ENCODE data around the gene USP32. TPM values are rescaled to one million over a fixed set of nuclear protein-coding genes. Genes with fewer than 3 reads are reported as not detected.

Gene USP32
- total and polyA plus RNA-seq, 2 donors (not counting 3 experiments of a cell fraction or from before 2014, with no cell fraction given) = 15.7 to 52.9 TPM

DNA sequence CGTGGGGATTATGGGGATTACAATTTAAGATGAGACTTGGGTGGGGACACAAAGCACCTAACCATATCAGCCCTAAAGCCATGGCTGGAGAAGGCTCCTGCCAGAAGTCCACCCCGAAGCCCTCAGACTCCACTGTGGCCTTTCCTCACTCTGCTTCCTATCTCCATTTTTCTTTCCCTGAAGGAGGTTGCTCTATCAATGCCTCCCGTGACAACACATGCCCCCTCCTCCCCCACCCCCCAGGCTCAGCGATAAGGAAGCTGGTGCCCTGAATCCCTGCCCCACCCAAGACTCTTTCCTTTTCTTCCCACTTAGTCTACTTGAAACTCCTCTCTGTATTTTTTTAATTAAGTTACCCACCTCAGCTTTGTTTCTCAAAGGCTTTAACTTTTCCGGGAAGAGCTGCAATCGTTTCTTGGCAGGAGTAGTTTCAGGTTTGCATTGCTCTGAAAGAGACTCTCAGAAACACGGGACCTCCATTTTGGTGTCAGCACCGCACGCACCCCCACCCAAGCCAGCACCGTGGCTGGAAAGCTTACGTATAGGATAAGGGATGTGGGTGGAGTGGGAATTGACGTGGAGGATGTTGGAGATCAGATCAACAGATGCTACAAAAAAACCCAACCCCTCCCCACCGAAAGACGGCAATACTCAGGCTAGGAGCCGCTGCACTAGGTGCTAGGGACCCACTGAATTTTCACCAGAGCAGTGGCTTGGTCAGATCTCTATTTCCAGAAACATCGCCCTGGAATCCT lies 257.4 kb downstream of the USP32 start:
- dilution Hi-C loops (cut with MboI; ENCODE audit: extremely low pct_ligation_motif_present, low sequenced_read_pairs) = no loop called here
- no TSS peak for BruUV-seq (replicated peaks)
- POLR2A ChIA-PET = no interaction called here
- intact Hi-C loops (cut with micrococcal nuclease) = no loop called here
- Histone ChIP-seq H3K4me1 (ENCODE audit: control insufficient read depth, extremely low read depth, insufficient read depth, low read length) (peaks cover 4% of the 10 kb centered on the region), H3K9ac (replicated peaks; ENCODE audit: extremely low read depth, insufficient read depth, low read length) (peak overlapping the region; percentile 74), H2AFZ (ENCODE audit: low read depth, low read length) (peak overlapping the region; percentile 73), H3K9me1 (replicated peaks; ENCODE audit: control insufficient read depth, extremely low read depth, insufficient read depth, low read length) (no peaks in the 10 kb centered on the region), H3K4me2 (ENCODE audit: insufficient read depth, low read length) (peak overlapping the region; percentile 80), H4K20me1 (replicated peaks; ENCODE audit: control insufficient read depth, extremely low read depth, insufficient read depth, low read length) (no peaks in the 10 kb centered on the region), H3K27me3 (ENCODE audit: control insufficient read depth in 2 of 2, insufficient read depth in 2 of 2, low read length in 2 of 2) (peaks cover 18 to 19% of the 10 kb centered on the region in 2 experiments), H3K9me3 (replicated peaks; ENCODE audit: control insufficient read depth, insufficient read depth, low read length) (no peaks in the 10 kb centered on the region), H3K36me3 (ENCODE audit: control insufficient read depth in 2 of 2, extremely low read depth in 1 of 2, insufficient read depth in 2 of 2, low read length in 2 of 2) (peaks cover 2% of the 10 kb centered on the region in 2 experiments), H3K27ac (ENCODE audit: insufficient read depth, low read depth, low read length) (peak overlapping the region; percentile 50), H3K79me2 (ENCODE audit: control insufficient read depth, insufficient read depth, low read length) (peaks cover 2% of the 10 kb centered on the region), H3K4me3 (replicated peaks in 1 of 3; ENCODE audit: insufficient read depth in 1 of 3, low read depth in 1 of 3, low read length in 3 of 3) (peak overlapping the region; percentile 52 to 83 (median 59))
- CTCF ChIA-PET = no interaction called here
- DNase-seq (ENCODE audit: low read depth, low spot score) (peak; percentile 70), FAIRE-seq (peak; percentile 66)
- peak; percentile 39 for TF ChIP-seq GATA2 (IDR thresholded peaks at IDR 0.05; ENCODE audit: insufficient read depth, insufficient read length, low read depth, low read length)
- no peak for TF ChIP-seq JUN (IDR thresholded peaks at IDR 0.05; ENCODE audit: borderline replicate concordance, insufficient read depth, insufficient read length, low read depth)

DNA sequence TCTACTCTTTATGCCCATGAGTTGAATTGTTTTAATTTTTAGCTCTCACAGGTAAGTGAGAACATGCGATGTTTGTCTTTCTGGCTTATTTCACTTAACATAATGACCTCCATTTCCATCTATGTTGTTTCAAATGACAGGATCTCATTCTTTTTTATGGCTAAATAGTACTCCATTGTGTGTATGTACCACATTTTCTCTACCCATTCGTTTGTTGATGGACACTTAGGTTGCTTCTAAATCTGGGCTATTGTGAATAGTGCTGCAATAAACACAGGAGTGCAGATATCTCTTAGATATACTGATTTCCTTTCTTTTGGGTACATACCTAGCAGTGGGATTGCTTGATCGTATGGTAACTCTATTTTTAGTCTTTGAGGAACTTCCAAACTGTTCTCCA lies 261.5 kb downstream of the USP32 start:
- H3K36me3 ChIP-seq (ENCODE audit: control insufficient read depth in 2 of 2, extremely low read depth in 1 of 2, insufficient read depth in 2 of 2, low read length in 2 of 2) = peaks cover 2% of the 10 kb centered on the region in 2 experiments
- no peak overlapping the region for H2AFZ ChIP-seq (ENCODE audit: low read depth, low read length)
- no peaks in the 10 kb centered on the region for H3K9me3 ChIP-seq (replicated peaks; ENCODE audit: control insufficient read depth, insufficient read depth, low read length)
- H3K9me1 ChIP-seq (replicated peaks; ENCODE audit: control insufficient read depth, extremely low read depth, insufficient read depth, low read length) = no peaks in the 10 kb centered on the region
- CTCF ChIA-PET = no interaction called here
- H3K79me2 ChIP-seq (ENCODE audit: control insufficient read depth, insufficient read depth, low read length) = peaks cover 2% of the 10 kb centered on the region
- H3K9ac ChIP-seq (replicated peaks; ENCODE audit: extremely low read depth, insufficient read depth, low read length) = no peak overlapping the region
- H3K4me1 ChIP-seq (ENCODE audit: control insufficient read depth, extremely low read depth, insufficient read depth, low read length) = peaks cover 4% of the 10 kb centered on the region
- FAIRE-seq (no peak), DNase-seq (ENCODE audit: low read depth, low spot score) (no peak)
- H3K27ac ChIP-seq (ENCODE audit: insufficient read depth, low read depth, low read length) = no peak overlapping the region
- H3K4me2 ChIP-seq (ENCODE audit: insufficient read depth, low read length) = no peak overlapping the region
- POLR2A ChIA-PET = no interaction called here
- H4K20me1 ChIP-seq (replicated peaks; ENCODE audit: control insufficient read depth, extremely low read depth, insufficient read depth, low read length) = no peaks in the 10 kb centered on the region
- TF ChIP-seq GATA2 (IDR thresholded peaks at IDR 0.05; ENCODE audit: insufficient read depth, insufficient read length, low read depth, low read length) (no peak), JUN (IDR thresholded peaks at IDR 0.05; ENCODE audit: borderline replicate concordance, insufficient read depth, insufficient read length, low read depth) (no peak), EZH2 (IDR thresholded peaks at IDR 0.05; ENCODE audit: borderline replicate concordance, low read depth, low read length, severe bottlenecking) (no peak), FOS (IDR thresholded peaks at IDR 0.05; ENCODE audit: borderline replicate concordance, insufficient read depth, low read length) (no peak), POLR2A (IDR thresholded peaks at IDR 0.05; ENCODE audit: low read depth, low read length) (no peak), MYC (IDR thresholded peaks at IDR 0.05; ENCODE audit: low read depth, low read length) (no peak), POLR2AphosphoS5 (IDR thresholded peaks at IDR 0.05; ENCODE audit: insufficient read depth, low read depth, low read length) (no peak)
- TF ChIP-seq, protein P1, sequence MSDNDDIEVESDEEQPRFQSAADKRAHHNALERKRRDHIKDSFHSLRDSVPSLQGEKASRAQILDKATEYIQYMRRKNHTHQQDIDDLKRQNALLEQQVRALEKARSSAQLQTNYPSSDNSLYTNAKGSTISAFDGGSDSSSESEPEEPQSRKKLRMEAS (IDR thresholded peaks at IDR 0.05; ENCODE audit: insufficient read depth, insufficient read length) = no peak
- TF ChIP-seq, protein P2, sequence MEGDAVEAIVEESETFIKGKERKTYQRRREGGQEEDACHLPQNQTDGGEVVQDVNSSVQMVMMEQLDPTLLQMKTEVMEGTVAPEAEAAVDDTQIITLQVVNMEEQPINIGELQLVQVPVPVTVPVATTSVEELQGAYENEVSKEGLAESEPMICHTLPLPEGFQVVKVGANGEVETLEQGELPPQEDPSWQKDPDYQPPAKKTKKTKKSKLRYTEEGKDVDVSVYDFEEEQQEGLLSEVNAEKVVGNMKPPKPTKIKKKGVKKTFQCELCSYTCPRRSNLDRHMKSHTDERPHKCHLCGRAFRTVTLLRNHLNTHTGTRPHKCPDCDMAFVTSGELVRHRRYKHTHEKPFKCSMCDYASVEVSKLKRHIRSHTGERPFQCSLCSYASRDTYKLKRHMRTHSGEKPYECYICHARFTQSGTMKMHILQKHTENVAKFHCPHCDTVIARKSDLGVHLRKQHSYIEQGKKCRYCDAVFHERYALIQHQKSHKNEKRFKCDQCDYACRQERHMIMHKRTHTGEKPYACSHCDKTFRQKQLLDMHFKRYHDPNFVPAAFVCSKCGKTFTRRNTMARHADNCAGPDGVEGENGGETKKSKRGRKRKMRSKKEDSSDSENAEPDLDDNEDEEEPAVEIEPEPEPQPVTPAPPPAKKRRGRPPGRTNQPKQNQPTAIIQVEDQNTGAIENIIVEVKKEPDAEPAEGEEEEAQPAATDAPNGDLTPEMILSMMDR (IDR thresholded peaks at IDR 0.05; ENCODE audit: extremely low read depth in 1 of 2, insufficient read depth in 1 of 2, low read depth in 1 of 2, low read length in 2 of 2) = no peak
- BruUV-seq (replicated peaks) = no TSS peak
- dilution Hi-C loops (cut with MboI; ENCODE audit: extremely low pct_ligation_motif_present, low sequenced_read_pairs) = no loop called here
- H3K4me3 ChIP-seq (replicated peaks in 1 of 3; ENCODE audit: insufficient read depth in 1 of 3, low read depth in 1 of 3, low read length in 3 of 3) = no peak overlapping the region
- no peaks in the 10 kb centered on the region for H3K27me3 ChIP-seq (ENCODE audit: control insufficient read depth in 2 of 2, insufficient read depth in 2 of 2, low read length in 2 of 2)
- intact Hi-C loops (cut with micrococcal nuclease) = no loop called here

All from endothelial cell of umbilical vein (primary cell).